HFF-Myc (cell line): ENCODE data around the gene FANCC.

Experiments
- DNase-seq: peaks from one replicate; pipeline ENCODE4 v3.0.0-alpha.2; 2011; ENCODE audit warnings: low read depth; ENCODE audit errors: extremely low read depth
- H3K4me3 ChIP-seq: replicated peaks from 2 replicates; pipeline ENCODE4 v1.5.1; 2011; ENCODE audit warnings: low read depth, mild to moderate bottlenecking, control low read depth, low read length
- CTCF ChIP-seq: IDR thresholded peaks from 2 replicates; pipeline ENCODE4 v1.5.1; 2012; ENCODE audit warnings: mild to moderate bottlenecking, low read depth, low read length, control low read depth; ENCODE audit errors: missing control alignments

Gene FANCC

GRCh38 chr9:95202076-95202681, 115.3 kb downstream of the FANCC start:
- no peak for DNase-seq
- no peak overlapping the region for H3K4me3 ChIP-seq
- no peak for TF ChIP-seq CTCF

- no peak for TF ChIP-seq CTCF
- H3K4me3 ChIP-seq: no peak overlapping the region
- DNase-seq: no peak
Observed at GRCh38 chr9:95201206-95201605, 116.3 kb downstream of the FANCC start.

- no peak overlapping the region for H3K4me3 ChIP-seq
- peak; percentile 29 for DNase-seq
- no peak for TF ChIP-seq CTCF
Observed at GRCh38 chr9:95197692-95198271, 119.7 kb downstream of the FANCC start.

GRCh38 chr9:95193480-95193879, 124.0 kb downstream of the FANCC start:
- TF ChIP-seq CTCF: no peak
- no peak for DNase-seq
- H3K4me3 ChIP-seq: no peak overlapping the region

- TF ChIP-seq CTCF: peak; percentile 25
- H3K4me3 ChIP-seq: no peak overlapping the region
- no peak for DNase-seq
Observed at GRCh38 chr9:95193067-95193466, 124.4 kb downstream of the FANCC start.

- no peak for DNase-seq
Observed at GRCh38 chr9:95192631-95193030, 124.9 kb downstream of the FANCC start.

More at GRCh38 chr9:95192631-95193030, 124.9 kb downstream of the FANCC start:
- no peak for TF ChIP-seq CTCF
- no peak overlapping the region for H3K4me3 ChIP-seq
